GM23338 (cell line): ENCODE data around the gene TBL3. TPM values are rescaled to one million over a fixed set of nuclear protein-coding genes. Genes with fewer than 3 reads are reported as not detected.

Experiments used
- ATAC-seq: fragments of 200-7000 bp; cut with Tn5 transposase; 3 replicates; pipeline ENCODE4 v1.9.1; 2020
- DNase-seq: peaks from one replicate; pipeline ENCODE4 v3.0.0-alpha.2; 2015; ENCODE audit warnings: low spot score
- H2AFZ ChIP-seq: fragments of 200-600 bp; sonication (generic); 2 replicates; pipeline ENCODE4 v1.8.0; 2016; ENCODE audit warnings: antibody characterized with exemption, mild to moderate bottlenecking, moderate library complexity
- H3F3A ChIP-seq: fragments of 200-600 bp; sonication (generic); replicated peaks from 2 replicates; pipeline ENCODE4 v1.8.0; 2017; ENCODE audit warnings: antibody characterized with exemption, mixed run types, low read depth
- H3K27ac ChIP-seq: fragments of 200-600 bp; sonication (generic); 2 replicates; pipeline ENCODE4 v1.6.1; 2016; ENCODE audit warnings: low read depth
- H3K27me3 ChIP-seq: fragments of 200-600 bp; sonication (generic); 2 replicates; pipeline ENCODE4 v1.8.0; 2016; ENCODE audit warnings: mild to moderate bottlenecking, mixed run types, moderate library complexity; ENCODE audit not compliant: insufficient read depth
- H3K36me3 ChIP-seq: fragments of 200-600 bp; sonication (generic); 2 replicates; pipeline ENCODE4 v1.8.0; 2016; ENCODE audit warnings: mild to moderate bottlenecking; ENCODE audit not compliant: insufficient read depth
- H3K4me1 ChIP-seq: fragments of 200-600 bp; sonication (generic); 2 replicates; pipeline ENCODE4 v1.8.0; 2016; ENCODE audit warnings: mild to moderate bottlenecking, moderate library complexity; ENCODE audit not compliant: insufficient read depth
- H3K4me2 ChIP-seq: fragments of 200-600 bp; sonication (generic); 2 replicates; pipeline ENCODE4 v1.7.1; 2017; ENCODE audit warnings: mixed run types
- H3K4me3 ChIP-seq: fragments of 200-600 bp; sonication (generic); 2 replicates; pipeline ENCODE4 v1.6.1; 2016; ENCODE audit warnings: mixed run types
- H3K79me2 ChIP-seq: fragments of 200-600 bp; sonication (generic); replicated peaks from 2 replicates; pipeline ENCODE4 v1.8.0; 2017; ENCODE audit warnings: mild to moderate bottlenecking; ENCODE audit not compliant: insufficient read depth
- H3K9me2 ChIP-seq: fragments of 200-600 bp; sonication (generic); 2 replicates; pipeline ENCODE4 v1.8.0; 2017; ENCODE audit not compliant: insufficient read depth
- H4K20me1 ChIP-seq: fragments of 200-600 bp; sonication (generic); replicated peaks from 2 replicates; pipeline ENCODE4 v1.8.0; 2017; ENCODE audit warnings: mild to moderate bottlenecking; ENCODE audit not compliant: insufficient read depth
- H3K27ac Mint-ChIP-seq: 2 replicates; pipeline ENCODE4 v1.8.0; 2020; ENCODE audit warnings: inconsistent platforms, mild to moderate bottlenecking, moderate library complexity, mixed read lengths
- H3K27me3 Mint-ChIP-seq: 3 replicates; pipeline ENCODE4 v1.8.0; 2022; ENCODE audit warnings: low read depth, mild to moderate bottlenecking, moderate library complexity, mixed read lengths, inconsistent platforms; ENCODE audit not compliant: insufficient read depth, poor library complexity
- H3K36me3 Mint-ChIP-seq: 3 replicates; pipeline ENCODE4 v1.8.0; 2021; ENCODE audit warnings: low read depth, mild to moderate bottlenecking, inconsistent platforms, moderate library complexity, mixed read lengths
- H3K4me1 Mint-ChIP-seq: 3 replicates; pipeline ENCODE4 v1.8.0; 2020; ENCODE audit warnings: mild to moderate bottlenecking, inconsistent platforms, mixed read lengths
- H3K4me3 Mint-ChIP-seq: 3 replicates; pipeline ENCODE4 v1.8.0; 2021; ENCODE audit warnings: moderate library complexity, mild to moderate bottlenecking, inconsistent platforms, mixed read lengths
- H3K9me3 Mint-ChIP-seq: 3 replicates; pipeline ENCODE4 v1.8.0; 2020; ENCODE audit warnings: moderate library complexity, mild to moderate bottlenecking, inconsistent platforms, mixed read lengths
- CREB1 ChIP-seq: fragments of 250-450 bp; sonication (Bioruptor Pico); IDR thresholded peaks from 2 replicates; pipeline ENCODE4 v1.5.0; 2020; ENCODE audit warnings: low read depth, mild to moderate bottlenecking, moderate library complexity
- ETS1 ChIP-seq: IDR thresholded peaks from 2 replicates; pipeline ENCODE4 v1.6.1; 2016; ENCODE audit warnings: antibody characterized with exemption
- EZH2 ChIP-seq: fragments of 200-600 bp; sonication (generic); IDR thresholded peaks from one replicate; pipeline ENCODE4 v1.8.0; 2017; ENCODE audit warnings: antibody characterized with exemption, mild to moderate bottlenecking, low read depth; ENCODE audit not compliant: unreplicated experiment
- POLR2AphosphoS5 ChIP-seq: IDR thresholded peaks from 2 replicates; pipeline ENCODE4 v1.6.1; 2016; ENCODE audit warnings: antibody characterized with exemption, low read depth
- REST ChIP-seq: IDR thresholded peaks from one replicate; pipeline ENCODE4 v1.6.1; 2018; ENCODE audit warnings: antibody characterized with exemption; ENCODE audit not compliant: unreplicated experiment
- ZNF462 ChIP-seq: fragments of 250-450 bp; sonication (Bioruptor Pico); IDR thresholded peaks from 2 replicates; pipeline ENCODE4 v1.5.0; 2020; ENCODE audit warnings: mild to moderate bottlenecking, moderate library complexity
- polyA plus RNA-seq: library from polyadenylated mRNA; unstranded; fragments of >200 nt; fragmentation: Nextera tagmentation; extraction: Ambion mirVana; gene quantifications from 2 replicates; pipeline ENCODE4 v1.2.1, GENCODE V29; 2016
- total RNA-seq: library from RNA; depleted of rRNA; stranded (reverse); fragments of >200 nt; shearing (Covaris generic); gene quantifications from 2 replicates; pipeline ENCODE4 v1.2.3, GENCODE V29; 2014

Gene TBL3
- total and polyA plus RNA-seq, 2 experiments from 2014 or later: 67.0 to 157 TPM

- Mint-ChIP-seq H3K9me3 (peaks cover 8% of the 10 kb centered on the region; the same call in 2 of the 3 replicates), H3K4me1 (peaks cover 33% of the 10 kb centered on the region), H3K27me3 (peaks cover 57% of the 10 kb centered on the region), H3K4me3 (peak within 1 kb of the TSS; percentile 91), H3K27ac (peak within 1 kb of the TSS; percentile 98), H3K36me3 (peaks cover 44% of the 10 kb centered on the region)
- Histone ChIP-seq H3K4me2 (peak within 1 kb of the TSS; percentile 100), H3K4me1 (peaks cover 38% of the 10 kb centered on the region; the same call in 1 of the 2 replicates), H3K79me2 (peaks cover 46% of the 10 kb centered on the region), H3K36me3 (peaks cover 25% of the 10 kb centered on the region), H3F3A (peaks cover 38% of the 10 kb centered on the region), H4K20me1 (peaks cover 27% of the 10 kb centered on the region), H3K4me3 (peak within 1 kb of the TSS; percentile 100), H3K9me2 (no peaks in the 10 kb centered on the region), H3K27me3 (no peaks in the 10 kb centered on the region), H3K27ac (peak within 1 kb of the TSS; percentile 93), H2AFZ (no peak within 1 kb of the TSS)
- peak; percentile 65 for ATAC-seq
- TF ChIP-seq EZH2 (no peak), ETS1 (peak; percentile 74; the same call in 1 of the 2 replicates), CREB1 (CRISPR knock-in tag) (peak; percentile 95), ZNF462 (CRISPR knock-in tag) (no peak), REST (peak; percentile 41), POLR2AphosphoS5 (peak; percentile 99)
- DNase-seq: peak; percentile 100
Measured at GRCh38 chr16:1964506-1965395, 7.1 kb upstream of the TBL3 start, which contains the start of gene RPS2. Gene RPS2 (minus strand): TSS chr16:1964826. CDS start chr16:1964625, 201 bp downstream.
